Inflammatory macrophage treated with lipopolysaccharide for 4 hours (primary cell): ENCODE measurements around the gene HIPK4.
"Not testable (repeated sequence)": the region's sequence is repeated elsewhere in the genome, so short reads cannot be mapped to it uniquely, and the experiment has no call there.

Experiments used
- DNase-seq: peaks from one replicate; pipeline ENCODE4 v3.0.0-alpha.2; 2020

The HIPK4 gene

GRCh38 chr19:40392894-40393517 is 3.0 kb upstream of the HIPK4 start:
- DNase-seq, result no peak

GRCh38 chr19:40392123-40392522 is 2.1 kb upstream of the HIPK4 start:
- DNase-seq, result no peak

- DNase-seq, result no peak
Measured at GRCh38 chr19:40389404-40390083, 437 bp downstream of the HIPK4 start.

GRCh38 chr19:40388481-40388880 is 1.5 kb downstream of the HIPK4 start:
- no peak for DNase-seq

- no peak for DNase-seq
Measured at GRCh38 chr19:40387155-40387554, 2.8 kb downstream of the HIPK4 start.

- no peak for DNase-seq
Measured at GRCh38 chr19:40383668-40384248, 6.2 kb downstream of the HIPK4 start.

- DNase-seq, result no peak
Measured at GRCh38 chr19:40381321-40381720, 8.7 kb downstream of the HIPK4 start.

GRCh38 chr19:40380199-40381037 is 9.6 kb downstream of the HIPK4 start:
- DNase-seq, result no peak

GRCh38 chr19:40379446-40380198 is 10.4 kb downstream of the HIPK4 start:
- DNase-seq, result no peak

GRCh38 chr19:40378509-40378908 is 11.5 kb downstream of the HIPK4 start:
- no peak for DNase-seq

GRCh38 chr19:40377876-40378385 is 12.1 kb downstream of the HIPK4 start:
- DNase-seq, result no peak

GRCh38 chr19:40376286-40376862 is 13.6 kb downstream of the HIPK4 start:
- no peak for DNase-seq

GRCh38 chr19:40374084-40374483 is 15.9 kb downstream of the HIPK4 start:
- DNase-seq, result no peak

- DNase-seq, result no peak
Measured at GRCh38 chr19:40371802-40372122, 18.2 kb downstream of the HIPK4 start.

GRCh38 chr19:40370997-40371801 is 18.8 kb downstream of the HIPK4 start:
- DNase-seq, result no peak

GRCh38 chr19:40370253-40370652 is 19.7 kb downstream of the HIPK4 start:
- not testable (repeated sequence) for DNase-seq

GRCh38 chr19:40369797-40370196 is 20.2 kb downstream of the HIPK4 start:
- DNase-seq, result no peak

GRCh38 chr19:40367577-40368434 is 22.2 kb downstream of the HIPK4 start:
- DNase-seq, result no peak

GRCh38 chr19:40366697-40367561 is 23.1 kb downstream of the HIPK4 start:
- no peak for DNase-seq
